ENCODE data around the gene BPIFB6.

Gene BPIFB6, protein sequence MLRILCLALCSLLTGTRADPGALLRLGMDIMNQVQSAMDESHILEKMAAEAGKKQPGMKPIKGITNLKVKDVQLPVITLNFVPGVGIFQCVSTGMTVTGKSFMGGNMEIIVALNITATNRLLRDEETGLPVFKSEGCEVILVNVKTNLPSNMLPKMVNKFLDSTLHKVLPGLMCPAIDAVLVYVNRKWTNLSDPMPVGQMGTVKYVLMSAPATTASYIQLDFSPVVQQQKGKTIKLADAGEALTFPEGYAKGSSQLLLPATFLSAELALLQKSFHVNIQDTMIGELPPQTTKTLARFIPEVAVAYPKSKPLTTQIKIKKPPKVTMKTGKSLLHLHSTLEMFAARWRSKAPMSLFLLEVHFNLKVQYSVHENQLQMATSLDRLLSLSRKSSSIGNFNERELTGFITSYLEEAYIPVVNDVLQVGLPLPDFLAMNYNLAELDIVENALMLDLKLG

DNA sequence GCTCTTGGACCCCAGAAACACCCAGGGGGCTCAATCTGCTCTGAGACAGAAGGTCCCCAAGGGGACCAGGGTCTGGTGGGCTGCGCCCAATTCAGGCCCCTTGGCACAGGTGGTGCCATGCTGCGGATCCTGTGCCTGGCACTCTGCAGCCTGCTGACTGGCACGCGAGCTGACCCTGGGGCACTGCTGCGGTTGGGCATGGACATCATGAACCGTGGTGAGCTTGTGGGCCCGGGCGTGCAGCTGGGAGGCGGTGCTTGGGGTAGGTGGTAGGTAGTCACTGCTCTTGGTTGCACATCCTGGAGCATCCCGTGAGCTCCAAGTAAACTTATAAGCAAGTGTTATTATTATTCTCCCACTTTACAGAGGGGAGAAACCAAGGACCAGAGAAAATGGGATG is at the start of gene BPIFB6:
Gene BPIFB6 (plus strand): TSS at position 118 of the 400 bp plus-strand sequence. CDS start 0 bp downstream, at position 118.
- DNase-seq: no peak

DNA sequence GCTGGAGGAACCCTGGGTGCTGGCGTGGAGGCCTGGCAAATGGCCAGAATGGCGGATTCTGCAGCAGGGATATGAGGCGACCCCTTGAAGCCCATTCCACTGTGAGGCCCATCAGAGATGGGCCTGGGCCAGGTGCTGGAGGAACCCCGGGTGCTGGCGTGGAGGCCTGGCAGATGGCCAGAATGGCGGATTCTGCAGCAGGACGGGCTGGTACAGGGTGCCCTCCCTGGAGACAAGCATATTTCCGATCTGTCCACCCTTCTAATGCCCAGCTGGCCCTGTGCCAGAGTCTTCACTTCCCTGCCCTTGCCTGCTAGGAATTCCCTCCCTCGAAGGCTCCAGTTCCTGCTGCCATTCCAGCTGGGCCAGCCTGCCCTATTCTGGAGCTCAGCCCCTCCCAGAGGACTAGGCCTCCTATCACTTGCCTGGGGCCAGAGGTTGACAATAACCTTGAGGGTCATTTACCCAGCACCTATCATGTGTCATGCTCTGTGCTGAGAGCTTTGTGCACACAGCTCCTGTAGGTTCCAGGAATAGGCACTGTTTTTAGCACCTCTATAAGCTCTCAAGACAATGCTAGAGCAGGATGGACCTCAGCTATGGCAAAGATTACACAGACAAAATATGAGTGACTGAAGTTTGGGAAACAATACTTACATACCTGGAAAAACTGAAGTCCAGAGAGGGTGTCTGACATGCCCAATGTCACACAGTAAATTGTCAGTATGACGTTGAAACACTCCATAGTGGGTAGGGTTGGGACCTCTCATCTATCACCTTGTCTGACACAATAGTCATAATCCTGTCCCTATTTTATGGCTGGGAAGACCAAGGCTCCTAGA is 48.6 kb upstream of the BPIFB6 start:
- DNase-seq: peak; percentile 76

DNA sequence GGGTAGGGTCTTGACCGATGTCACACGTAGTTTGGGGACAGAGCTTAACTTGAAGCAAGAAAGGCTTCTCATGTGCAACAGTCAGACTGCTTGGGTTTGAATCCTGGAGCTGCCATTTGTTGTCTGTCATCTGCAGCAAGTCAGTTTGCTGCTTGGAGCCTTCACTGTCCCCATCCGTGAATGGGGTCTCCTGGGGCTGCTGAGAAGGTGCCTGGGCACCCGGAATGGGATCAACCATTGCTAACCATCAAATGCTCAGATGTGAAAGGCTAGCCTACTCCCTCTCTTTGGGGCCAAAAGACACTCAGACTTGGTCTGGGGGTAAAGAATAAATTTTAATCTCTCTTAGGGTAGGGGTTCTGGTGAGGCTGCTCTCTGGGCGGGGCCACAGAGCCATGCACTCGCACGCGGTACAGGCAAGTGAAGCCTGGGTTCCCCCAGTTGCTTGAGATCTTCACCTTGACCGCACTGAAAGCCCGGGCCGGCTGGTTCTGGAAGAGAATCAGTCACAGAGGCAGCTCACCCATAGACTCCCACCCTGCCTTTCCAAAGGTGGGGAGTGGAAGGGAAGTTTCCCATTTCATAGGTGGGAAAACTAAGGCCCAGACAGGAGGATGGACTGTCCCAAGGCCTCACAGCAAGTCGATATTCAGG is 47.9 kb upstream of the BPIFB6 start:
- DNase-seq: no peak

DNA sequence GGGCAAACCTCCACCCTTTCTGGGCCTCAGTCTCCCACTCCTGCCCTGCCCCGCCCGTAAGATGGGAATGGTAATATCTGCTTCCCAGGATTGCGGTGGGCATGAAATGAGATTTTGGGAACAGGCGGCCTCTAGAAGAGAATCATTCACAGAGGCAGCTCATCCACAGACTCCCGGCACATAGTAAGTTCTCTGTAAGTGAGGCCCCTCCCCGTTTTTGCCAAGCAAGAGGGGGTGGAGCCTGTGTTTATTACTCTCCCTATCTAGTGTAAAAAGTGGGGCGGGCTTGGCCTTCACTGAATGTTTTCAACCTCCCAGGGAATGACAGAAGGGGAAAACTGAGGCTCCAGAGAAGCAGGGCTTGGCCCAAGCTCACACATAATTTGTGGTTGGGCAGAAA is 47.3 kb upstream of the BPIFB6 start:
- no peak for DNase-seq

DNA sequence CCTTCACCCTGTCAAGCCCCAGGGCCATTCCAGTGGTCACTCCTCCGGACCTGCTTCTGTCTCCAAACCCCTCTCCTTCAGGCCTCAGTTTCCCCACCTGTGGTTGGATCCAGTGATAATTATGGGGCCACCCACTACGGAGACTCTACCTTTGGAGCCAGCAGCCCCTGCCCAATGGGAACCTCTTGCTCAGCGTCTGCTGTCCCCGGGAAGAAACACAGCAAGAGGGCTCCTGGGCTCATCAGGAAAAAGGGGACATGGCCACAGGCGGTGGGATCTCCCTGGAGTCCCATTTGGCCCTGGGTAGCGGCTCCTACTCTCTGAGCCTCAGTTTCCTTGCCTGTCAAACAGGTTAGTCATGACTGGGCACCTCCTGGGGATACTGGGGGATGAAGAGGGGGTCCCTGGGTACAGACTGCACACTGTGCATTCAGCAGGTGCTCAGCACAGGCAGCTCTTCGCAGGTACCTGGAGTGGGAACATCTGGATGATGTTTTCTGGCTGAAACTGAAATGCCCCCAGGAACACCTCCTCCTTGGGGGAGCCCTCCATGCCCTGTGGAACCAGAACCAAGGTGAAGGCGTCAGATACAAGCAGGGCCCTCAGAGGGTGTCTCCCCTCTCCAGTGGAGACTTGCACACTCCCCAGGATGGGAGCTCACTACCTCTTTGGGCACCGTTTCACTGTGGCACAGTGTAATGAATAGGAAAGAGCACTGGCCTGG is 46.7 kb upstream of the BPIFB6 start:
- no peak for DNase-seq

DNA sequence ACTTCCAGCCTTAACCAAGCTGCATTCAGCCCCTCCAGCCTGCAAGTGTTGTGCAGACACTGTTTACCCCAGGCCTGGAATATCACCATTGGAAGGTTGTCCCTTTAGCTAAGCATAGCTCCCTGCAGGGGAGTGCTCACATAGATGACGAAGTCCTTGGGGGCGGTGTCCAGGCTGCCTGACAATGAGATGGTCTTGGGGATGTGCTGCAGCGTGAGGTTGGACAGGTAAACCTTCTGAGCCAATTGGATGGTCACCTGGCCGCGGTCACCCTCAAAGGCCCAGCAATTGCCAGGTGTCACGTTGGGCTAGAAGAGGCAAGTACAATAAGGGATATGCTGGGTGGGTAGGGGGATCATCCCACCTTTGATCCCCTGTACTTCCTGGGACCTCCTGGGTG is 45.9 kb upstream of the BPIFB6 start:
- DNase-seq: no peak

DNA sequence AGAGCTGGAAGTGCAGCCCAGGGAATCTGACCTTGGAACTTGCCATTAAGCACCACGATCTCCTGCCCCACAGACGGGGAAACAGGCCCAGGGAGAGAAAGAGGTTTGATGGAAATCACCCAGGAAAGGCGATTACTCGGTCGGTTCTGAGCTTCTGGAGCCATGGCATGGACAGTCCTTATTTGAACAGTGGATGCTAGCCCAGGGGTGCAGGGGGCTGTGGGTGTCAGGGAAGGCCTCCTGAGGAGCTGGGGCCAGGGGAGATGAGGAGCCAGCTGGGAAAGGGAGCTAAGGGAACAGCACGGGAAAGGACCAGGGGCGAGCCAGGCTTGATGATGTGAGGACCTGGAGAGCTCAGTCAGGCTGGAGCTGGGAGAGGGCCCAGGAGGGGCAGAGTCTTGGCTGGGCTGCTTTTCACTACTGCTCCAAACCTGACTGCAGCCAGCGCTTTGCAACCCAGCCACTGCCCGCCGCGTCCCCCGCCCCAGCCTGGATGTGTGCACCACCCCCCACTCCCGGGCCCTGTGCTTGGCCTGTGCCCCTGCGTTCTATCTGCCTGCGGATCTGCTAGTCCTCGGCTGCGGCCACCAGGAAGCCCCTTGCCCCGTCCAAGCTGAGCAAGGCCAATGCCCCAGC is 45.0 kb upstream of the BPIFB6 start:
- no peak for DNase-seq

DNA sequence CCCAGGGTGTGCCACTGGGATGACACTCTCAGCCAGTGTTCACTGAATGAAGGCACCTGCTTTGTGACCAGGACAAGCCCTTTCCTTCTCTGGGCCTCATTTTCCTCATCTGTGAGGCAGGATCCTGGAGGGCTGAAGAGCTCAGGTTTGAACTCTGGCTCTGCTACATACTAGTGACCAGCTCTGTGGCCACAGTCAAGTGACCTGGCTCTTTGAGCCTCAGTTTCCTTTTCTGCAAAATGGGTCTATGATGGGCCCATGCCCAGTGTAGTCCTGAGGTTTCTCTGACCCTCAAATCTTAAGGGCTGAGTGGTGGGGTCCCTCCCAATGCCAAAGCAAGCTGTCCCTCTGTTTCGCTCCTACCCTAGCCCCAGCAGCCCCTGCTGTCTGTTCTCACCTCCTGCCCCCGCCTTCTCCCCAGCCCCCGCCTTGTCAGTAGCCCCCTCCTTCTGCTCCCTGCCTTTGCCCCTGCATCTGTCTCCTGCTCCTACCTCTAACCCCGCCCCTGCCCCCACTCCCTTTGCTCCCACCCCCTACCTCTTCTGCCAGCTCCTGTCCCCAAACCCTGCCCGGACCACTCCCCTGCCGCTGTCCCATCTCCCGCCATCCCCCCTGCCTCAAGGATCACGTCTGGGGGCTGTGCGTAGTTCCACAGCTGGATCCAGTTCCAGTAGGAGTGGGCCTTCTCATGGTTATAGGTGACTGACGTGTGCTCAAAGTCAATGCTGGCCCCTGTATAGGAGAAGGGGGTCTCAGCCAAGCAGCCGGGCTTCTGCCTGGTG is 44.2 kb upstream of the BPIFB6 start:
- DNase-seq: no peak

DNA sequence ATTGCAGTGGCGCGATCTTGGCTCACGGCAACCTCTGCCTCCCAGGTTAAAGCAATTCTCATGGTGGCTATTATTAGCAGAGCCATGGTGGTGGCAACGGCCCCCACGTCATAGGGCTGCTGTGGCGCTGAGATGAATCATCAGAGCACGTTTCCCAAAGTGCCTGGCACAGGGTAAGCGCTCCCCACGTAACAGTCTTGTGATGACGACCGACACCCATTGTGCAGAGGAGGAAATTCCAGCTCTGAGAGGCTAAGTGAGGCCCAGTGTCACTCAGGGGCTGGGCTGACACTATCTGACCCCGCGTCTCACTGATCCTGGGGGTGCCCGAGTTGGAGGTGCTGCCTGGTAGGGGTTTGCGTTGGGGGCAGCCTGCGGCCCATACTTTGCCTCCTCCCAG is 43.4 kb upstream of the BPIFB6 start:
- DNase-seq: no peak

DNA sequence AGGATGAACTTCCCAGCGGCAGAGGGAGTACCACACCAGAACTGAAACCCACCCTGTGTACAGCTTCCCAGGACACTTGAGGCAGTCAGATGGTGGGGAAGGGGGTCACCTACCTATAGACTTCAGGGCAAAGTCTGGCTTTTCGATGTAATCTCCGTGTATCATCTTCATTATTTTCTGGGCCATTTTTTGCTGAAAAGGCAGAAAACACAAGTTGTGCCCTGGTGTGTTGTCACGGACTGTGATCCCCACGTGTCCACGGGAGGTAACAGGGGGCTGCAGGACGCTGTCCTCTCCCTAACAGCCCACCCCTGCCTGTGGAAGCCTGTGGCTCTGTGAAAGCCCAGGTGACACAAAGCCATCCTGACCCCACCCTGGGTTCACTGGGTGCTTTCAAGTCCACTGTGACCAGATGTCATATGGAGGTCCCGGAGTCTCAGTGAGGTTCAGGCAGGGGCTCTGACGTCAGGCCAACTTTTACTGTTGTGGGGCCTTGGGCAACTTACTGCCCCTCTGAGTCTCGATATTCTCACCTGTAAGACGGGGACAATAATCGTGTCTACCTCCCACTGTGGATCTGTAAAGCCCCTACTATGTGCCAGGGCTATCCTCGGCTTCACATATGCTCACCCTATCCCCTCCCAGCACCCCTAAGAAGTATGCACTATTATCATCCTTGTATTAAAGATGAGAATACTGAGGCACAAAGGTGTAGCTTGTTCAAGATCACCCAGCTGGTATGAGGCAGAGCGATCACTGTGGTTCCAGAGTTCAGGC is 41.8 kb upstream of the BPIFB6 start:
- no peak for DNase-seq

DNA sequence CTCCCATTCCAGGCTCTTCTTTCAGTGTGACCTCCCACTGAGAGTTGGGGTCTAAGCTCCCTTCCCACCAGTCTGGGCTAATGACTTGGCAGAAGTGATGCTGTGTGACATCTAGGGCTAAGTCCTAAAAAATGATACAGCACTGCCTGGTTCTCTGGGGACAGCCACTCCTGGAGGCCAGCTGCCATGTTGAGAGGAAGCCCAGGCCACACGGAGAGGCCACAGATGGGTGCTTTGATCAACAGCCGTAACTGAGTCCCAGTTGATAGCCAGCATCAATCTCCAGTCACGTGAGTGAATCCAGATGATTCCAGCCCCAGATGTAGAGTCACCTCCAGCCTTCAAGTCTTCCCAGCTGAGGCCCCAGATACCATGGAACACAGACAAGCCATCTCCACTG is 41.0 kb upstream of the BPIFB6 start:
- DNase-seq: no peak

DNA sequence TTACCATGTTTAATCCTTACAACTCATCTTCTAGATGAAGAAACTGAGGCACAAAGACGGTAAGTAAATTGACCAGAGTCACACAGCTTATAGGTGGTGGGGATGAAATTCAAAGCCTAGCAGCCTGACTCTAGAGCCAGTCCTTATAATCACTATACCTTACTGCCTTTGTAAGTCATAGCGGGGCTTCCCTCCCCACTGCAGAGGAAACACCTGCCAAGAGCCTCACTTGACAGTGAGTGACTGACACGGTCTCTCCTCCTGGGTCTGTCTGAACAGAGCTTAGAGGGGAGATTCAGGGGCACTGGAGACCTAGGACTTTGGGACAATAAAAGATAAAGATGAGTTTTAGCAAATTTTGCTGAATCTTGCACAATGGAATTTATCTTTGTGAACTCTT is 40.1 kb upstream of the BPIFB6 start:
- no peak for DNase-seq

DNA sequence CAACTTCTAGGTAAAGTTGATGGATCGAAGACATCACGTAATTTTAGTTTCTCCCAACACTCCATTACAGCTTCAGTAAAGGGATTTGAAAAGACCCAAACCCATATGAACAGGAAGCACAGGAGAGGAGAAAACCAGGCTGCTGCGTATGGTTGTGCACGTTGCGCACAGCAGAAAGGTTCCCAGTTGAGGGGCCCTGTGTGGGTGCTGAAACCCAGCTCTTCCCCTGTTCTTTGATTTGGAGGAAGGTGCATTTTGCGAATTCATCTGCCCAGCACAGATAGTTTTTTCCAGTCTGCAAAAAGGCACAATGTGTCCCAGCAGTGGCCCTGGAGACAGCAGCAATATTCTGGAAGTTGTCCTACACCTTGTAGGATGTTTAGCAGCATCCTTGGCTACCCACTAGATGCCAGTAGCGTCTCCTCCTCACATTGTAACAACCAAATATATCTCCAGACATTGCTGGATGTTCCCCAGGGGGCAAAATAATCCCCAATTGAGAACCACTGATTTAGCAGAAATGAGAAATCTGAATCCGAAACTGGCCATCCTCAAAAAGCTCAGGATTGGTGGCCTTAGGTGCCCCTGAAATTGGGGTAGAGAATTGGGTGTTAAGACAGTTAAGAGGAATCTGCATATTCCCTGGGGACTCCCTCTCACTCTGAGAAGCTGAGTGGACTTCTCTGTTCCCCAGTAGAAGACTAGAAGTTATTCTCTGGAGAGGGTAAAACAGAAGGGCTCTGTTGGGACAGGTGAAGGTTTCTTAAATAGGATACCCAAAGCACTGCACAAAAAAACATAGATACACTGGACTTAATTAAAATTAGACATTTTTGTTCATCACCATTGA is 39.4 kb upstream of the BPIFB6 start:
- no peak for DNase-seq

DNA sequence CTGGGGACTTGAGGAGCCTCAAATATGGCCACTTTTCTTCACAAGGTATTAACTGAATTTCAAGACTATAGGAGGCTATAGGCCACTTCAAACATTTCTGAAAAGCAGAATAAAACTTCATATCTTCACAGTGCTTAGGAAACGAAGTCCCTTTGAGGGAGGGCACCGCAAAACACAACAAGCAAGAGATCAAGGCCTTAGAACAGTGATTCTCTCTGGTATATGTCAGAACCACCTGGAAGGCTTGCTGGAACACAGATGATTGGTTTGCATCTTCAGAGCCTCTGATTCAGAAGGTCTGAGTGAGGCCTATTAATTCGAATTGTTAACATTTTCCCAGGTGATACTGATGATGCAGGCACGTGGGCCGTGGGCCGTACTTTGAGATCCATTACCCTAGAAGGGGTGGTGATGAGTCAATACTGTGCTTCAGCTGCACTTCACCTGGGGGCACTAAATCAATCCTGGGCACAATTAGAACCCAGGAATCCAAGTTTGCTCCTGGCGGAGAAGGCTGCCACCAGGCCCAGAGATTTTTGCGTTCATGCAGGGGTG is 37.9 kb upstream of the BPIFB6 start:
- no peak for DNase-seq

DNA sequence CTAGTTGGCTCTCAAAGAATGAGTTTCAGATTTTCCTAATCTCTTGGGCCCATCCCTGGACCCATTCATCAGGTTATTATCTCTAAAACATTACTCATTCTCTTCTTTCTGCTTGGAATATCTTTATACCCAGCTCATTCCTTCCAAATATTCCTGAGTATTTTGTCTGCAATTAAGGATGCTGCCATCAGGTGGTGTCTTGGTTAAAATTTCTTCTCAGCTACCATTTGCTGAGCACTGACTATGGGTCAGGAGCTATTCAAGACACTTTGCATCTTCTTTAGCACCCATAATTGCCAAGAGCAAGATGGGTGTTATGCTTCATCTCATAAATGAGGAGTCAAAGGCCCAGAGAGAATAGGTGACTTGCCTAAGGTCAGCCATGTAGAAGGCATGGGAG is 35.6 kb upstream of the BPIFB6 start:
- DNase-seq: no peak

DNA sequence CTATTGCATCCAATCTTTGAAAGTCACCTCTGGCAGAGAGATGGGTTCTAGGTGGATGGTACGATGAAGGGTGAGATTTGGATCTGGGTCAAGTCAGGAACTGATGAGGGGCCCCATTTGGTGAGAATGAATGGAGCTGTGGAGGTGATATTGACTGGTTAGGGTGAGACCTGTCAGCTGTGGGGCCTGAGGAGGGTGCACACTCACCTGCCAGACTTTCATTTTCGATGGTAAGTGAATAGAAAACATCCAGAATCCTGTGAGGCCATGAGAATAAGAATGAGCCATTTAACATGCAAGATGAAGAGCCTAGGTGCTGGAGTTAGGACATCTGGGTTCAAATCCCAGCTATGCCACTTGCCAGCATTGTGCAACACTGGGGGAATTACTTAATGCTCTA is 34.0 kb upstream of the BPIFB6 start:
- DNase-seq: no peak

DNA sequence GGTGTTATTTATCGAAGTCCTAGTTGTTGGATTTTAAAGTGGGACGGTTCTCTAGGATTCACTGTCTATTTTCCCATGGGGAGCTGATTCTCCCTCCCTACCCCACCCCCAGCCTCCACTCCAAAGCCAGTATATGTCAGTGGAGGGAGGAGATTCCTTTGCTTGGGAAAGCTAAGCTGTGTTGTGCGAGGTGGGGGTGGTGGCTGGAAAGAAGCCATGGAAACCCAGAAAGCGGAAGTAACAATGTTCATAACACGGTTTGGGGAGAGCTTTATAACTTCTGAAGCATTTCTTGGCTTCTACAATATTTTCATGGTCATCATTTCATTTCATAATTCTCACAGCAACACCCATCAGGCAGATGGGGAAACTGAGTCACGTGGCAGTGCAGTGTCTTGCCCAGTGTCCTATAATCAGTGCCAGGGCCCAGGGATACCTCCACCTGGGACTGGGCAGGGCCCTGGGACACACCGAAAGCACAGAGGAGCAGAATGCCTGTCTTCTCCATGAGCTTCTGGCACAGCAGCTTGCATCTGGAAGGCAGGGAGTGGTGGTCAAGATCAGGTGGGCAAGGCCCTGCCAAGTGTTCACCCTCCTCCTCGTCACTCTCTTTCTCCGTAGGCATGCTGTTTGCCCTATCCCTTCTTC is 31.7 kb upstream of the BPIFB6 start:
- DNase-seq: no peak

DNA sequence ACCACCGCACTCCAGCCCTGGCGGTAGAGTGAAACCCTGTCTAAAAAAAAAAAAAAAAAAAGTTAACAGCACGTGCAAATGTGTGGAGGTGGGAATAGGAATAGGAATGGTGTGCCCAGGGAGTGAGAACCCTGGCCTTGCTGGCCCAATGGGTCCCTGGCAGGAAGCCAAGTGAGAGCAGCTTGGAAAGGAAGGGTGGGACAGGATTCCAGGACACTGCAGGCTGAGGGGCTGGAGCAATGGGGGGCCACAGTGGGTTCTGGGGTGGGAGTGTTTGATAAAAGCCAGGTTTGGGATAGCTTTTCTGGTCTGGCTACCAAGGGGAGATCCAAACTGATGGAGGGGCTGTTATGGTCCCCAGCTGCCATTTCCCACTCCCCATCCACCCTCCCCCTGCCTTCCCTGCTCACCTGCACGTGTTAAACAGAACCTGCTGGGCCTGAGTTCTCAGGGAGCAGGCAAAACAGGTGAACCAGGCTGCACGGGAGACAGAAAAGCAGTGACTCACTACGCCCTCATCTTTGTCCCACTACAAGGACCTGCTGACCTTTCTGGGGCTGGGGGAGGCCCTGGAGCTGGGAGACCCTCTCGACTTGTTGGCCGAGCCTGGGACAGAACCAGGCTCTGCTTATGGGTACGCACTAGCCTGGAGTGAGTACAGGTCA is 30.5 kb upstream of the BPIFB6 start:
- DNase-seq: no peak

Measured in NCI-H1092 (cell line).